HG03460 (cell line): Measurements from ENCODE around the gene PPP4R3A.
"Not testable (repeated sequence)": the region's sequence is repeated elsewhere in the genome, so short reads cannot be mapped to it uniquely, and the experiment has no call there.

Experiments used
- ATAC-seq: cut with Tn5 transposase; IDR thresholded peaks from one replicate; pipeline ENCODE4 v1.9.1; 2021; ENCODE audit not compliant: unreplicated experiment

PPP4R3A gene

GRCh38 chr14:91510171-91511042, at the start of gene PPP4R3A:
PPP4R3A (minus strand) TSS chr14:91510310; CDS start chr14:91509647, 663 bp downstream.
- peak; percentile 77 for ATAC-seq

GRCh38 chr14:91555531-91555930, 45.4 kb upstream of the PPP4R3A start:
- ATAC-seq: no peak

GRCh38 chr14:91554535-91555332, 44.6 kb upstream of the PPP4R3A start:
- ATAC-seq: no peak

DNA sequence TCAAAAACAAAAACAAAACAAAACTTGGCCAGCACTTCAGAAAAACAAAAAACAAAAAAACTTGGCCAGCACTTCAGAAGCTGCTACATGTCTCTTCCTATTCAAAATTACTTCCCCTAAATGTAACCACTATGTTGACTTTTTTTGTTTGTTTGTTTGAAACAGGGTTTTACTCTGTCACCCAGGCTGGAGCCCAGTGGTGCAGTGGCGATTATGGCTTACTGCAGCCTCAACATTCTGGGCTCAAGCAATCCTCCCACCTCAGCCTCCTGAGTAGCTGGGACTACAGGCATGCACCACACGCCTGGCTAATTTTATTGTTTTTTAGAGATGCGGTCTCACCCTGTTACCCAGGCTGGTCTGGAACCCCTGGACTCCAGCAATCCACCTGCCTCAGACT, 38.0 kb upstream of the PPP4R3A start:
- ATAC-seq: no peak

GRCh38 chr14:91545946-91546716, 36.0 kb upstream of the PPP4R3A start:
- ATAC-seq: no peak

- ATAC-seq: no peak
Observed at GRCh38 chr14:91545204-91545603, 35.1 kb upstream of the PPP4R3A start.

GRCh38 chr14:91536327-91536726, 26.2 kb upstream of the PPP4R3A start:
- ATAC-seq: no peak

DNA sequence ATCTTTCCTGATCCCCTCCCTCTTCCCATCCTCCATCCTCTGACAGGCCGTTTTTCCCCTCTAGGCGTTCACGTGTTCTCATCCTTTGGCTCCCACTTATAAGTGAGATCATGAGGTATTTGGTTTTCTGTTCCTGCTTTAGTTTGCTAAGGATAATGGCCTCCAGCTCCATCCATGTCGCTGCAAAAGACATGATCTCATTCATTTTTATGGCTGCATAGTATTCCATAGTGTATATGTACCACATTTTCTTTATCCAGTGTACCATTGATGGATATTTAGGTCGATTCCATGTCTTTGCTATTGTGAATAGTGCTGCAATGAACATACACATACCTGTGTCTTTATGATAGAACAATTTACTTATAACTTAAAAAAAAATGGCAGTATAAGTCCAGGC, 23.9 kb upstream of the PPP4R3A start:
- ATAC-seq: not testable (repeated sequence)

- no peak for ATAC-seq
Observed at GRCh38 chr14:91533623-91534022, 23.5 kb upstream of the PPP4R3A start.

- ATAC-seq: no peak
Observed at GRCh38 chr14:91523972-91524371, 13.9 kb upstream of the PPP4R3A start.

DNA sequence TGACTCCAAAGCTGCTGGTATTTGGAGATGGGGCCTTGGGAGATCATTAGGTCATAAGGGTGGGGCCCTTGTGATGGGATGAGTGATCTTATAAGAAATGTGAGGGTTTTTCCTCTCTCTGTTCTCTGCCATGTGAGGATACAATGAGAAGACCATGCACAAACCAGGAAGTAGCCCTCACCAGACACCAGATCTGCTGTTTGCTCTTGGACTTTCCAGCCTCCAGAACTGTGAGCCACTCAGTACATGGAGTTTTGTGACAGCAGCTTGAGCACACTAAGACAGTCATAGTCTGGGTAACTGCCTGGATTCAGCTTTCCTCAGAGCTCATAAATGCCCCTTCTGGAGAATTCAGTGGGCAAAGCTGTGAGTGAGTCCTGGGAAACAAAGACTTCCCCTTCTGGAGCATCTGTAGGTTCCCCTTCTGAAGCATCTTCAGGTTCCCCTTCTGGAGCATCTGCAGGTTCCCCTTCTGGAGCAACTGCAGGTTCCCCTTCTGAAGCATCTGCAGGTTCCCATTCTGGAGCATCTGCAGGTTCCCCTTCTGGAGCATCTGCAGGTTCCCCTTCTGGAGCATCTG, 11.0 kb upstream of the PPP4R3A start:
- no peak for ATAC-seq

DNA sequence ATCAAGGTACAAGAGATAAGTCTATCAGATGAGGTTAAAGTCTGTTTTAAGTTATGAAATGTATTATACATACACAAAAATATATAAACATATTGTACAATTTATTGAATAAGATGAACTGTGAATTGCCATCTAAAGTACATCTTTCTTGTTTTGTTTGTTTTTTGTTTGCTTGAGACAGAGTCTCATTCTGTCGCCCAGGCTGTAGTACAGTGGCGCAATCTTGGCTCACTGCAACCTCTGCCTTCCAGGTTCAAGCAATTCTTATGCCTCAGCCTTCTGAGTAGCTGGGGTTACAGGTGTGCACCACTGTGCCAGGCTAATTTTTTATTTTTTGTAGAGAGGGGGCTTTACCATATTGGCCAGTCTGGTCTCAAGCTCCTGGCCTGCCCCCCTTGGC, 10.0 kb upstream of the PPP4R3A start:
- no peak for ATAC-seq

GRCh38 chr14:91519239-91520036, 9.3 kb upstream of the PPP4R3A start:
- ATAC-seq: no peak

DNA sequence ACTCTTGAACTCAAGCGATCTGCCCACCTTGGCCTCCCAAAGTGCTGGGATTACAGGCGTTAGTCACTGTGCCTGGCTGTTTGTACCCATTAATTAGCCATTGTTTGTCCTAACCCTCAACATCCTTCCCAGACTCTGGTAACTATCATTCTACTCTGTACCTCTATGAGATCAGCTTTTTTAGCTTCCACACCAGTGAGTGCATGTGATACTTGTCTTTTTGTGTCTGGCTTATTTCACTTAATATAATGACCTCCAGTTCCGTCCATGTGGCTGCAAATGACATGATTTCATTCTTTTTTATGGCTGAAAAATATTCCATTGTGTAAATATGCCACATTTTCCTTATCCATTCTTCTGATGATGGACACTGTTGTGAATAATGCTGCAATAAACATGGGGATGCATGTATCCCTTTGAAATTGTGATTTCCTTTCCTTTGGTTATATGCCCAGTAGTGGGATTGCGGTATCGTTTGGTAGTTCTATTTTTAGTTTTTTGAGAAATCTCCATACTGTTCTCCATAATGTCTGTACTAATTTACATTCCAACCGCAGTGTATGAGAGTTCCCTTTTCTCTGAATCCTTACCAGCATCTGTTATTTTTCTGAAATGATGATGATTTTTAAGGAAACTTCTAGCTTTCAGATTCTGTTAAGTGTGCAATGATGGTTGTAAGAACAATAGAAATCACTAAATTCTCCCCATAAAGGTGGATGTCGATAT, 6.7 kb upstream of the PPP4R3A start:
- ATAC-seq: no peak

DNA sequence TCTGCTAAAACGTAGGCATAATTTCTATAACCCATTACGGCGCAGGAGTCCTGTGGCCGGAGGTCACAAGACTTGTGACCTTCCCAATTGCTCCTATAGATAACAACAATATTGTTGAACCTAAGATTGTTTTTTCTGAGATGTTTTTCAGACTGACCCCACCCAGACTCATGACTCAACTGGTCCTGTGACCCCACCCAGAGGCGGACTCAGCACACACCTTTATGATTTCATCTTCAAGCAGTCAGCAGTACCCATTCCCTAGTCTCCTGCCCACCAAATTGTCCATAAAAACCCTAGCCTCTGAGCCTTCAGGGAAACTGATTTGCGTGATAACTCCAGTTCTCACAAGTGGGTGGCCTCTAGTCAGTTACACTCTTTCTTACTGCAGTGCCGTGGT, 5.9 kb upstream of the PPP4R3A start:
- no peak for ATAC-seq

GRCh38 chr14:91511043-91511383, 903 bp upstream of the PPP4R3A start:
- no peak for ATAC-seq

DNA sequence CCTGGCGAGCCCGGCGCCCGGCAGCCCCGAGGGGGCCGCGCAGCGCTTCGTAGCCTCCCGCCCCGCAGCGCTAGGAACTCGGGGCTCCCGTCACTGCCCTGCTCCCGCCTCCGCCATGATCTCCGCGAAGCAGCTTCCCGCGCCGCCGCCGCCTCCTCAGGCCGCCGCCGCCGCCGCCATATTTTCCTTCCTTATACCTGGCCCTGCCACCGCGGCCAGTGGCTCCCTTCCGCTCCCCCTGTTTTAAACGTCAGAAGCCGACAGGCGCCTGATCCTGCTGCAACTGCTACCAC, 286 bp downstream of the PPP4R3A start:
- peak; percentile 26 for ATAC-seq

DNA sequence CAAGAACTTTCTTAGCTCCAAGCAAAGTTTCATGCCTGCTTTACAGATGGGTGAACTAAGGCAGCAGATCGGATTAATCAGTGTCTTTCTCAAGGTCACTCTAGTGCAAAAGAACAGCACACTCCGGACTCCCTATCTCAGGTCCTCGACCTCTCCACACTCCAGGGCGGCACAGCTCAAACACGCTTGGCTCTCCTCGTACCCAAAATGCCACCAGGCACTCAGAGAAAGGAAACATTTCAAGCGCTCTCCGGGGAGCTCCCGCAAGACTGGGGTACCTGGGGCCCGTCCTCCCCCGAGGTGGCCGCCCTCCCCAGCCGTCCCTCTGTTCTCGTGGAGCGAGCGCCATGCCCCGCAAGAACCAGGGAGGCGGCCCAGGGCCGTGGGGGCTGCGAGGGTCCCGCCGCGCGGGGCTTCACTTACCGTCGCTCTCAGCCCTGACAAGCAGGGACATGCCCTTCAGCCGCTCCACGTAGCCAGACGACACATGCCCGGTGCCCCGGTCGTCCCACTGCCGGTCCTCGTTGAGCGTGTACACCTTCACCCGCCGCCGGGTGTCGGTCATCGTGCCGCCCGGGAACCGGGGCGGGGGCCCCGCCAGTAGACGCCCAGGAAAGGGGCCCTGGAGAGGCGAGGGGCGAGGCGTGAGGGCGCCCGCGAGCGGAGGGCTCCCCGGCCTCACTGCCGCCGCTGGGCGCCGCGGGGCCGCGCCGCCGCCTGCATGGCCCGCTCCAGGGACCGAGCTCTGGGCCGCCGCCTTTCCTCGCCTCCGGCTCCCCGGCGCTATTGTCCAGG, 830 bp downstream of the PPP4R3A start:
- peak; percentile 16 for ATAC-seq

GRCh38 chr14:91508105-91508504, 2.0 kb downstream of the PPP4R3A start:
- ATAC-seq: no peak
